Peyer's patch (tissue), 4 donors: ENCODE measurements around the gene SLC26A1. TPM values are rescaled to one million over a fixed set of nuclear protein-coding genes. Genes with fewer than 3 reads are reported as not detected.

Experiments
- DNase-seq, 3 donors: peaks; one replicate each; pipeline ENCODE4 v3.0.0-alpha.2; 2017 to 2019
- H3K27ac ChIP-seq, 4 donors: fragments of 200-600 bp; sonication (generic); one replicate each; pipeline ENCODE4 v1.5.1; 2016 to 2019
- H3K27me3 ChIP-seq, 2 donors: fragments of 200-600 bp; sonication (generic); one replicate each; pipeline ENCODE4 v1.5.1; 2019
- H3K36me3 ChIP-seq, 3 donors: fragments of 200-600 bp; sonication (generic); one replicate each; pipeline ENCODE4 v1.5.1; 2016 to 2019
- H3K4me1 ChIP-seq, 4 donors: fragments of 200-600 bp; sonication (generic); one replicate each; pipeline ENCODE4 v1.5.1; 2016 to 2019
- H3K4me3 ChIP-seq, 4 donors: fragments of 200-600 bp; sonication (generic); 1 replicate in 3 of 4; 2 replicates in 1 of 4; pipeline ENCODE4 v1.5.1; 2016 to 2019; ENCODE audit warnings: mild to moderate bottlenecking in 1 of 4
- H3K9me3 ChIP-seq, 4 donors: fragments of 200-600 bp; sonication (generic); one replicate each; pipeline ENCODE4 v1.5.1; 2016 to 2019; ENCODE audit warnings: mild to moderate bottlenecking in 1 of 4
- CTCF ChIP-seq, 6 experiments: fragments of 450-650 bp in 4 of 6; fragments of 200-600 bp in 2 of 6; sonication (generic) in 1 of 6; IDR thresholded peaks; one replicate each; pipeline ENCODE4 v1.5.1; 2017 to 2019; ENCODE audit warnings: antibody characterized with exemption in 6 of 6, mild to moderate bottlenecking in 3 of 6, moderate library complexity in 1 of 6
- POLR2A ChIP-seq, 2 donors: fragments of 450-650 bp; IDR thresholded peaks; one replicate each; pipeline ENCODE4 v1.5.1; 2017; ENCODE audit warnings: antibody characterized with exemption in 2 of 2, mild to moderate bottlenecking in 2 of 2, moderate library complexity in 2 of 2
- total RNA-seq, 4 donors: library from RNA; depleted of rRNA; stranded (reverse); fragments of >200 nt; gene quantifications; one replicate each; pipeline ENCODE4 v1.1.0, GENCODE V29; 2016

Gene SLC26A1
- total RNA-seq, 4 donors from 2014 or later, result 0.83 to 35.7 (median 24.3) TPM

DNA sequence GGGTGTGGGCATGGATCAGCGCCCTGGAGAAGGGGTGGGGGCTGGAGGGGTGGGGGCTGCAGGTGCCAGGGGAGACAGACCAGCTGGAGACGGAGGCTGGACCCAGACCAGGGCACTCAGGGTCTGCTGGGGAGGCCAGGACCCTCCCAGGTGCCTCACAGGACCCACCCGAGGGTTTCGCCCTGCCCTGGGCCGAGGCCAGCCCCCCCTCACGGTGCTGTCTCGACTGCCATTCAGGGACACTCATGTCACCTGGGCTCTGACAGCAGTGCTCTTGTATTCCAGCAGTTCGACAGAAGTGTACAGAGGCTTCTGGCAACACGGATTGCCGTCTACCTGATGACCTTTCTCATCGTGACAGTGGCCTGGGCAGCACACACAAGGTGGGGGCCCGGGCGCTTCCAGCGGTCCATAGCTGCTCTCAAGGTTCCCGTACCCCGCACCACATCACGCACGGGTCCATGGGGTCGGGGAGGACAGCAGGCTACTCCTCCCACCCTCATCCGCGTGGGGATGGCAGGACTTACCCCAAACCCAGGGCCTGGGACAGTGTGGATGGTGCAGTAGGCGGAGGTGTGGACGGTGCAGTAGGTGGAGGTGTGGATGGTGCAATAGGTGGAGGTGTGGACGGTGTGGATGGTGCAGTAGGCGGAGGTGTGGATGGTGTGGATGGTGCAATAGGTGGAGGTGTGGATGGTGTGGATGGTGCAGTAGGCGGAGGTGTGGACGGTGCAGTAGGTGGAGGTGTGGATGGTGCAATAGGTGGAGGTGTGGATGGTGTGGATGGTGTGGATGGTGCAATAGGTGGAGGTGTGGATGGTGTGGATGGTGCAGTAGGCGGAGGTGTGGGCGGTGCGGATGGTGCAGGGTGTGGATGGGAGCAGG is 42.8 kb downstream of the SLC26A1 start:
- no peaks in the 10 kb centered on the region for H3K9me3 ChIP-seq
- no peak overlapping the region for H3K4me3 ChIP-seq
- no peak overlapping the region for H3K27ac ChIP-seq
- no peak for TF ChIP-seq POLR2A (IDR thresholded peaks at IDR 0.05)
- peak in 2 of 3 donors; percentile 38 for DNase-seq
- no peaks in the 10 kb centered on the region for H3K4me1 ChIP-seq
- peaks cover 0 to 11% (median 0%) of the 10 kb centered on the region in 3 donors for H3K36me3 ChIP-seq
- no peaks in the 10 kb centered on the region for H3K27me3 ChIP-seq

- no peak for TF ChIP-seq CTCF (IDR thresholded peaks at IDR 0.05)
- no peak for TF ChIP-seq POLR2A (IDR thresholded peaks at IDR 0.05)
Measured at GRCh38 chr4:949656-950055, 43.5 kb downstream of the SLC26A1 start.

GRCh38 chr4:948936-949300 is 44.3 kb downstream of the SLC26A1 start:
- H3K4me1 ChIP-seq, result no peaks in the 10 kb centered on the region
- no peaks in the 10 kb centered on the region for H3K9me3 ChIP-seq
- H3K27me3 ChIP-seq, result no peaks in the 10 kb centered on the region
- no peak for TF ChIP-seq POLR2A (IDR thresholded peaks at IDR 0.05)
- no peak for TF ChIP-seq CTCF (IDR thresholded peaks at IDR 0.05)
- DNase-seq, result peak in 1 of 3 donors; percentile 28
- H3K27ac ChIP-seq, result no peak overlapping the region
- peaks cover 0 to 6% (median 0%) of the 10 kb centered on the region in 3 donors for H3K36me3 ChIP-seq
- no peak overlapping the region for H3K4me3 ChIP-seq

More at GRCh38 chr4:949656-950055, 43.5 kb downstream of the SLC26A1 start:
- Histone ChIP-seq H3K4me1 (no peaks in the 10 kb centered on the region), H3K36me3 (peaks cover 0 to 6% (median 0%) of the 10 kb centered on the region in 3 donors), H3K27me3 (no peaks in the 10 kb centered on the region), H3K4me3 (no peak overlapping the region), H3K27ac (no peak overlapping the region), H3K9me3 (no peaks in the 10 kb centered on the region)
- DNase-seq, result peak in 1 of 3 donors; percentile 38

DNA sequence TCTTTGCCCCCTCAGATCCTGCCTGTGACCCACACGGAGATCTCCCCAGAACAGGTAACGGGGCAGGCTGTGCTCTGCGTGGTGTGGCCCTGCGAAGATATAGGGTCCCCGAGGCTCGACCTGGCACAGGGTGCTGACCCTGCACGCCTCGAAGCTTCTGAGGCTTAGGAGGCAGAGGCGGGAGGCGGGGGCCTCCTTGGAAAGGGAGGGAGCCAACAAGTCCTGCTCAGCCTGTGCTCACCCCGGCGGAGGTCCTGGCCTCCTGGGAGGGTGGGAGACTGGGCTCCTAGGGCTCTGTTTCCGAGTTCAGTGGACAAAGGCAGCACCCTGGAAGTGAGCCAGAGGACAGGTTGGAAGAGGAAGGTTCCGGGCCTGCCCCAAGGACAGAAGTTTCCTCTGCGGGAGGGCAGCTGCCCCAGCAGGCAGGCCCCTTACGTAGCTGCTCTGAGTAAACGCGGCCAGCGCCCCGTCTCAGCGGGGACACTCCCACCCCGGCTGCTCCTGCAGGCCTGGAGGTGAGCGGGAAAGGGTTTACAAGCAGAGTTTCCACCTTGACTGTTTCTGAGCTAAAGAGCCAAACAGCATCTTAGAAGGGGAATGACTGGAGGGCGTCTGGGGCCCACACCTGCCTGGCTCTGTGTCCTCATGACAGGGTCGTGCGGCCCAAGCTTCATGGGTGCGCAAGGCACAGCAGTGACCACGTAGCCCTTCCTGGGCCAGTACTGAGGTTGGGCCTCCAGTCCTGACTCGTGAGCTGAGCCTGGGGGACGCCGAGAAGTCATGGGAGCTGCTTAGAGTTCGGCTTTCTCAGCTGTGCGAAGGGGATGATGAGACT is 44.9 kb downstream of the SLC26A1 start:
- Histone ChIP-seq H3K36me3 (peaks cover 0 to 4% (median 0%) of the 10 kb centered on the region in 3 donors), H3K9me3 (no peaks in the 10 kb centered on the region), H3K4me1 (no peaks in the 10 kb centered on the region), H3K4me3 (no peak overlapping the region), H3K27me3 (no peaks in the 10 kb centered on the region), H3K27ac (no peak overlapping the region)
- TF ChIP-seq POLR2A (IDR thresholded peaks at IDR 0.05) (no peak), CTCF (IDR thresholded peaks at IDR 0.05) (no peak)
- peak in 1 of 3 donors; percentile 42 for DNase-seq

GRCh38 chr4:947491-947971 is 45.7 kb downstream of the SLC26A1 start:
- TF ChIP-seq CTCF (IDR thresholded peaks at IDR 0.05) (no peak), POLR2A (IDR thresholded peaks at IDR 0.05) (no peak)
- no peaks in the 10 kb centered on the region for H3K9me3 ChIP-seq
- H3K4me3 ChIP-seq, result no peak overlapping the region
- no peaks in the 10 kb centered on the region for H3K36me3 ChIP-seq
- peak in 1 of 3 donors; percentile 39 for DNase-seq
- no peaks in the 10 kb centered on the region for H3K27me3 ChIP-seq
- no peaks in the 10 kb centered on the region for H3K4me1 ChIP-seq
- no peak overlapping the region for H3K27ac ChIP-seq
